ENCODE data around the gene CEP164.
"Not testable (repeated sequence)": the region's sequence is repeated elsewhere in the genome, so short reads cannot be mapped to it uniquely, and the experiment has no call there.

CEP164 gene

DNA sequence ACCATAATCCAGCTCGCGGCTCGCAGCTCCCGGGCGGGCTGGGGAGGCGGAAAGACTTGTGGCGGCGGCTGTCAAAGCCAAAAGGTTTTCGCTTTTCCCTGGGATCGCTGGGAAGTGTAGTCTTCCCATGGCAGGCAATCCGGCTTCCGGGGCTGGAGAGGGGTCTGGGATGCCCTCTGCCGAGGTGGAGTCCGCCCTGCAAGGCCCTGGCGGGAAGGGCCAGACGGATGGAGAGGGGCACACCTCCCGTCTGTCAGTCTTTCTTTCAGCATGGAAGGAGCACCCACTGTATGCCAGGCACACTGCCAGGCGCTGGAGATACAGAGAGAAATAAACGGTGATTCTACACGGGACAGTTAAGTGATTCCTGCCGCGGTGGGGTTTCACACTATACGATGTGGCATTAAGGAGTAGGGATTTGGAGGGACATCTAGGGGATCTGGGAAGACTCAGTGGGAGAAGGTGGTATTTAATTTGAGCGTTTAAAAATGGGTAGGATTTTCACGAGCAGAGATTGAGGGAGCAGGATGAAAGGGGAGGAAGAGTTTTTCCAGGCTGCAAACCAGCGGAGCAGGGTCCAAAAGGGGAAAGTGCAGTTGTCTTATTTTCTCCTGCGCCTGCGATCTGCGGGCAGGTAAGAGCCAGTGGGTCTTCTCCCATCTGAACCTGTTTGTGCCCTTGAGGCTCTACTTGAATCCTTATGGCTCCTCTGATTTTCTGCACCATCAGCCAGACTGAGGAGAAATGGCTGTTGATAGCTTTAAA, 11.3 kb upstream of the CEP164 start, which contains the start of gene BACE1:
BACE1 (minus strand) TSS at position 60 of the 765 bp plus-strand sequence. CDS start 461 bp downstream, outside the sequence.
- Mint-ChIP-seq H3K27ac (no peak within 1 kb of the TSS), H3K9me3 (no peaks in the 10 kb centered on the region), H3K4me3 (peak within 1 kb of the TSS; percentile 70), H3K27me3 (ENCODE audit: low read depth) (peaks cover 57% of the 10 kb centered on the region), H3K36me3 (ENCODE audit: low read depth) (no peaks in the 10 kb centered on the region), H3K4me1 (ENCODE audit: low read depth) (peaks cover 3% of the 10 kb centered on the region)
- DNase-seq (ENCODE audit: low spot score): no peak

DNA sequence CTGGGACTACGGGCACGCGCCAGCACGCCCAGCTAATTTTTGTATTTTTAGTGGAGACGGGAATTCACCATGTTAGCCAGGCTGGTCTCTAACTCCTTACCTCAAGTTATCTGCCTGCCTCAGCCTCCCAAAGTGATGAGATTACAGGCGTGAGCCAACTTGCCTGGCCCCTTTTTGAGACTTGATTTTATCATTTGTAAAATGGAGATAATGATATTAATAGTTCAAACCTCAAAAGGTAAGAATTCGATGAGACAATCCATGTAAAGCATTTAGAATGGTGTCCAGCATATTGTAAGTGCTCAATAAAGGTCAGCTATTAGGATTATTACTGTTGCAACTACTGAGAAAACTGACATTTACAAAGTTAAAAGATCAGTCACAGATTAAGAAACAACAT, 8.9 kb upstream of the CEP164 start:
- H3K36me3 Mint-ChIP-seq (ENCODE audit: low read depth): no peaks in the 10 kb centered on the region
- H3K4me1 Mint-ChIP-seq (ENCODE audit: low read depth): peaks cover 3% of the 10 kb centered on the region
- no peaks in the 10 kb centered on the region for H3K9me3 Mint-ChIP-seq
- no peak for DNase-seq (ENCODE audit: low spot score)
- H3K4me3 Mint-ChIP-seq: no peak overlapping the region
- no peak overlapping the region for H3K27ac Mint-ChIP-seq
- H3K27me3 Mint-ChIP-seq (ENCODE audit: low read depth): peaks cover 56% of the 10 kb centered on the region

DNA sequence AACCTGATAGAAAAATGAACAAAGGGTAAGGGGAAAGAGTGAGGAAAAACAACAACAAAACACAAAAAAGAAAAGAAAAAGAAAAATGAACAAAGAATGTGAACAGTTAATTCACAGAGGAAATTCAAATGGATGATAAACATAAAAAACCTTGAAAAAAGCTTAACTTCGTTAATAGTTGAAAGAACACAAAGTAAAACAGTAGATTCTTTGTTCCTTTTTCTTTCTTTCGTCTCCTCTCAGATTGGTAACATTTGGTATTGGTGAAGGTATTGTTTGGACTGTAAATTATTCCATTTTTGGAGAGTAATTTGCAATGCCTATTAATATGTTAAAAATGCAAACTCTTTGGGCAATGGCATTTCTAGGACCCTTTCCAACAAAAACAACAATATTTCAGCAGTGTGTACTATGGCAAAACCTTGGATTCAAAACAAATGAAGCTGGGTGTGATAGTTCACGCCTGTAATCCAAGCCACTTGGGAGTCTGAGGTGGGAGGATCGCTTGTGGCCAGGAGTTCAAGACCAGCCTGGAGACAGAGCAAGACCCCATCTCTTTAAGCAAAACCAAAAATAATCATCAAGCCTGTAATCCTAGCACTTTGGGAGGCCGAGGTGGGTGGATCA, 8.3 kb upstream of the CEP164 start:
- Mint-ChIP-seq H3K4me1 (ENCODE audit: low read depth) (peaks cover 3% of the 10 kb centered on the region), H3K36me3 (ENCODE audit: low read depth) (no peaks in the 10 kb centered on the region), H3K4me3 (no peak overlapping the region), H3K9me3 (no peaks in the 10 kb centered on the region), H3K27ac (no peak overlapping the region), H3K27me3 (ENCODE audit: low read depth) (peaks cover 52% of the 10 kb centered on the region)
- no peak for DNase-seq (ENCODE audit: low spot score)

DNA sequence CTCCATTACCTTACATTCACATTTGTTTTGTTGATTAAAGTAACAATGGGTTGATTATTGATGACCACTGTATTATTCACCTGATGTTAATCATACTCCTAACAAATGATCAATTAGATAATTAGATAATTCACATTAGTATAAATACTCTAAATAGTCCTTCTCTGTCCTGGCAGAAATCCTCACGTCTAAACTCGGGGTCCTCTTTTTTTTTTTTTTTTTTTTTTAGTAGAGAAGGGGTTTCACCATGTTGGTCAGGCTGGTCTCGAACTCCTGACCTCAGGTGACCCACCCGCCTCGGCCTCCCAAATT, 443 bp upstream of the CEP164 start:
- not testable (repeated sequence) for H3K36me3 Mint-ChIP-seq (ENCODE audit: low read depth); H3K27ac Mint-ChIP-seq; H3K4me1 Mint-ChIP-seq (ENCODE audit: low read depth); H3K9me3 Mint-ChIP-seq; H3K4me3 Mint-ChIP-seq; DNase-seq (ENCODE audit: low spot score); H3K27me3 Mint-ChIP-seq (ENCODE audit: low read depth)

GRCh38 chr11:117328375-117329010, 839 bp downstream of the CEP164 start:
- Mint-ChIP-seq H3K27ac (no peak overlapping the region), H3K9me3 (no peaks in the 10 kb centered on the region), H3K4me1 (ENCODE audit: low read depth) (peaks cover 6% of the 10 kb centered on the region), H3K27me3 (ENCODE audit: low read depth) (peaks cover 4% of the 10 kb centered on the region), H3K4me3 (no peak overlapping the region), H3K36me3 (ENCODE audit: low read depth) (no peaks in the 10 kb centered on the region)
- no peak for DNase-seq (ENCODE audit: low spot score)

DNA sequence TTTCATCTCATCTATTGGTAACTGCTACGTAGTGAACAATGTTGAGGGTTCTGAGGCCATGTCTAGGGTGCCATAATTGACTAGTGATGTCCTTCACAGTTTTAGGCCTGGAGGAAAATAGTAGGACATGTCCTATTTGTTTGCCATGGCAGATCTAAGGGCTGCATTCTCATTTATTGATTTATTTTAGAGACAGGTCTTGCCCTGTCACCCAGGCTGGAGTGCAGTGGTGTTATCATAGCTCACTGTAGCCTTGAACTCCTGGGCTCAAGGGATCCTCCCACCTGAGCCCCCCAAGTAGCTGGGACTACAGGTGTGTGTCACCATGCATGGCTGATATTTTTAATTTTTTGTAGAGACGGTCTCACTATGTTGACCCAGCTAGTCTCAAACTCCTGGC, 5.2 kb downstream of the CEP164 start:
- no peaks in the 10 kb centered on the region for H3K9me3 Mint-ChIP-seq
- no peak overlapping the region for H3K27ac Mint-ChIP-seq
- H3K4me3 Mint-ChIP-seq: no peak overlapping the region
- H3K4me1 Mint-ChIP-seq (ENCODE audit: low read depth): peaks cover 4% of the 10 kb centered on the region
- peaks cover 3% of the 10 kb centered on the region for H3K36me3 Mint-ChIP-seq (ENCODE audit: low read depth)
- DNase-seq (ENCODE audit: low spot score): no peak
- no peaks in the 10 kb centered on the region for H3K27me3 Mint-ChIP-seq (ENCODE audit: low read depth)

DNA sequence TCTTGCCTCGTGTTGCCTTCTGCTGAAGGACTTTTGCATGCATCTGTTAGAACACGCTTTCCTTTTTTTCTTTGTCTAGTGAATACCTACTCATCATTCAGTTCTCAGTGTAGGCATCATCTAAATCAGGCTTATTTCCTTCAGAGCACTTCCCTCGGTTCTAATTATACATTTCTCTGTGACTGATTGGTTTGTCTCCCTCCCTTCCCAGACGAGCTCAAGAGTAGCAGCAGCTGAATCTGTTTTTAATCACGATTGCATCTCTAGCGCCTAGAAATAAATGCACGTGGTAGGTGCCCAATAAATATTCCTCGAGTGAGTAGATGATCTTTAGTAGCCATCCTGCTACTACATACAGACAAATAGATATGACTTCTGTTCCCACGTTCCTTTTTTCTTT, 6.3 kb downstream of the CEP164 start:
- no peak for DNase-seq (ENCODE audit: low spot score)

DNA sequence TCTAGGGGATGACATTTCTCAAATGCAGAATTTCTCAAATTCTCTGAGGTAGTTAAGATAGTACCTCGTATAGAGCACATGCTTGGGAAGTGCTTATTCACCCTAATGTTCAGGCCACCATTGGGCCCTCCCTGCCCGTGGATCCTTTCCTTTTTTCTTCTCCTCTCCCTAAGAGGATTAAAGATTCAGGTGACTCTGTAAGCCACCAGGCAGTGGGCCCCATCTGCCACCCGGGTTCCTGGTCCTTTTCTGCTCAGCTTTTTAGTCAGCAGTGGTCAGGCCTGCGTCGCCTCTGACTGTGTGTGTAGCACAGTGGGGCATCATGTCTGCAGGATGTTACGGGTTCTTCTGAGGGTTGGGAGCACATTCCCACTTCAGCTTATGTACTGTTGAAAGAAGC, 7.2 kb downstream of the CEP164 start:
- Mint-ChIP-seq H3K36me3 (ENCODE audit: low read depth) (peaks cover 5% of the 10 kb centered on the region), H3K4me3 (no peak overlapping the region), H3K27me3 (ENCODE audit: low read depth) (no peaks in the 10 kb centered on the region), H3K4me1 (ENCODE audit: low read depth) (peaks cover 3% of the 10 kb centered on the region), H3K9me3 (no peaks in the 10 kb centered on the region), H3K27ac (no peak overlapping the region)
- no peak for DNase-seq (ENCODE audit: low spot score)

More for the DNA sequence above, 6.3 kb downstream of the CEP164 start:
- H3K4me1 Mint-ChIP-seq (ENCODE audit: low read depth): peaks cover 4% of the 10 kb centered on the region
- H3K4me3 Mint-ChIP-seq: no peak overlapping the region
- H3K9me3 Mint-ChIP-seq: no peaks in the 10 kb centered on the region
- H3K36me3 Mint-ChIP-seq (ENCODE audit: low read depth): peaks cover 5% of the 10 kb centered on the region
- no peaks in the 10 kb centered on the region for H3K27me3 Mint-ChIP-seq (ENCODE audit: low read depth)
- H3K27ac Mint-ChIP-seq: no peak overlapping the region

GRCh38 chr11:117335399-117335798, 7.7 kb downstream of the CEP164 start:
- Mint-ChIP-seq H3K36me3 (ENCODE audit: low read depth) (peaks cover 7% of the 10 kb centered on the region), H3K9me3 (no peaks in the 10 kb centered on the region), H3K4me3 (no peak overlapping the region), H3K27me3 (ENCODE audit: low read depth) (no peaks in the 10 kb centered on the region), H3K4me1 (ENCODE audit: low read depth) (no peaks in the 10 kb centered on the region), H3K27ac (no peak overlapping the region)
- no peak for DNase-seq (ENCODE audit: low spot score)

DNA sequence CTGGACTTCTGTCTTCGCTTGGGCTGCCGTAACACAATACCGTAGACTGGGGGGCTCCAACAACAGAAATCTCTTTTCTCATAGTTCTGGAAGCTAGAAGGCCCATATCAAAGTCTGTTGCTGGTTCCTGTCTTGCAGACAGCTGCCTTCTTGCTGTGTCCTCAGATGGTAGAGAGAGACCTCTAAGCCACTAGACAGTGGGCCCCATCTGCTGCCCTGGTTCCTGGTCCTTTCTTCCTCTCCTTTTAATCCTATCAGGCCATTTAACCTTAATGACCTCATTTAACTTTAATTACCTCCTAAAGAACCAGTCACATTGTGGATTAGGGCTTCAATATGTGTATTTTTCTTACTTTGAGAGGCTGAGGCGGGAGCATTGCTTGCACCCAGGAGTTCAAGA, 9.4 kb downstream of the CEP164 start:
- H3K9me3 Mint-ChIP-seq: no peaks in the 10 kb centered on the region
- H3K4me1 Mint-ChIP-seq (ENCODE audit: low read depth): no peaks in the 10 kb centered on the region
- DNase-seq (ENCODE audit: low spot score): no peak
- H3K27ac Mint-ChIP-seq: peak overlapping the region; percentile 34
- H3K4me3 Mint-ChIP-seq: no peak overlapping the region
- peaks cover 9% of the 10 kb centered on the region for H3K36me3 Mint-ChIP-seq (ENCODE audit: low read depth)
- H3K27me3 Mint-ChIP-seq (ENCODE audit: low read depth): no peaks in the 10 kb centered on the region

DNA sequence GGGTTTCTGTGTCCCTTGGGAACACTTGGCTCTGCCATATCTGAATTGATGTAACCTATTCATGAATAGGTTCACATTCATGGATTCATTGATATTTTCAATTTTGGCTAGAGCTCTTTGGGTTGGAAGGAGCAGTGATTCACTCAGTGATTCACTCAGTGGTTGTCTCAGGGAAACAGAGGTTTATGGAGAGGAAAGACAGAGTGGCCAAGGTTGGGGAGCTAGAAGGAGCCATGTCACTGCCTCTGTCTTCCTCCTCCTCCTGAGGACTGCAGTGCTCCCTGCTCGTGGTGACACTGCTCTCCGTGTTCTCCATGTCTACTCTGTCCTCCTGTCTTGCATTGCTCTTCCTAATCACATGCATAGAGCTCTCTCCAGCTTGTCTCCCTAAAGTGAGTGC, 17.4 kb downstream of the CEP164 start:
- Mint-ChIP-seq H3K4me3 (no peak overlapping the region), H3K4me1 (ENCODE audit: low read depth) (no peaks in the 10 kb centered on the region), H3K36me3 (ENCODE audit: low read depth) (peaks cover 18% of the 10 kb centered on the region), H3K27me3 (ENCODE audit: low read depth) (no peaks in the 10 kb centered on the region), H3K9me3 (no peaks in the 10 kb centered on the region), H3K27ac (no peak overlapping the region)
- no peak for DNase-seq (ENCODE audit: low spot score)

DNA sequence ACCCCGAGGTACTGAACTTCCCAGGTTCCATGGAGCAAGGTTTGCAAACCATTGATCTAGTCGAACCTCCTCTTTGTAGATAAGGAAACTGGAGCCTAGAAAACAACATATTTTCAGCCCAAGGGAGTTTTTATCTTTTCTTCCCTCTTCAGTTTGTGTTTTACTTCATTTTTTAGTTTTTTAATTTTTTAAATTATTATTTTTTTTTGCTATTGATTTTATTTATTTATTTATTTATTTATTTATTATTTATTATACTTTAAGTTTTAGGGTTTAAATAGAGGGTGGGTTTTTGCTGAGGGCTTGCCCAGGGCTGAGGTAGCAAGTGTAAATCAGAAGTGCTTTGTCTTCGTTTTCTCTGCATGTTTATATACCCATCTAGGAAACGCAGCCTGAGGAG, 26.9 kb downstream of the CEP164 start:
- no peaks in the 10 kb centered on the region for H3K4me1 Mint-ChIP-seq (ENCODE audit: low read depth)
- no peak overlapping the region for H3K27ac Mint-ChIP-seq
- no peak for DNase-seq (ENCODE audit: low spot score)
- no peak overlapping the region for H3K4me3 Mint-ChIP-seq
- H3K9me3 Mint-ChIP-seq: no peaks in the 10 kb centered on the region
- H3K27me3 Mint-ChIP-seq (ENCODE audit: low read depth): no peaks in the 10 kb centered on the region
- peaks cover 22% of the 10 kb centered on the region for H3K36me3 Mint-ChIP-seq (ENCODE audit: low read depth)

DNA sequence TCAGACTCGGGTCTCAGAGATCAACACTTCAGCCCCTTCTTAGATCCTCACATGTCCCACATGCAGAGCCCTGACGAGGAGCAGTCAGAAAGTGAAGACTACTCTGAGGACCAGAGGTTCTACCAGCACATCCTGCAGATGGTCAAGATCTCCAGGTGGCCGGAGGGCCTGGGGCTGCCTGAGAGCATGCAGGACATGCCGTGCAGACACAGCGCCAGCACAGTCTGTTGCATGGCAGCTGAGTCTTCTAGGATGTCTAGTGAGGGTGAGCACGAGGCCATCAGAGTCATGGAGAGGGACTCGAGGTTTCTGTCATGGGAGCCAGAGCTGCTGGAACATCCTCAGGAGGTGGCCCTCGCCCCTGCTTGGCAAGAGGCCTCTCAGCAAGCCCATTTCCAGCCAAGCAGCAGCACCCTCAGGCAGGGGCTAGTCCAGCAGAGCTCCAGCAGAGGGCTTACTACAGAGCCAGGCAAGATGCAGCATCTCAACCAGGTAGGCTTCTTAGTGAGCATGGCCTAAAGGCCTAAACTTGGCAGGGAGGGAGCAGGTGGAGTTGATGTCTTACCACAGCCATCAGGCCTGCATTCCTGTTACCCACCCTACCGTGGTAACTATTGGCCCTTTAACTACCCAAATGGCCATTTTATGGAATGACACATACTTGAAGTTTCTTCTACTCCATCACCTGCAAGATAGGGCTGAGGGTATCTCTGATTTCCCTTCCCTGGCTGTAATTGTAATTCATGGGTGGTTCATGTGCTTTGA, 28.7 kb downstream of the CEP164 start:
- DNase-seq (ENCODE audit: low spot score): no peak
- no peaks in the 10 kb centered on the region for H3K9me3 Mint-ChIP-seq
- peaks cover 24% of the 10 kb centered on the region for H3K36me3 Mint-ChIP-seq (ENCODE audit: low read depth)
- H3K4me3 Mint-ChIP-seq: no peak overlapping the region
- H3K27ac Mint-ChIP-seq: no peak overlapping the region
- H3K4me1 Mint-ChIP-seq (ENCODE audit: low read depth): no peaks in the 10 kb centered on the region
- no peaks in the 10 kb centered on the region for H3K27me3 Mint-ChIP-seq (ENCODE audit: low read depth)

DNA sequence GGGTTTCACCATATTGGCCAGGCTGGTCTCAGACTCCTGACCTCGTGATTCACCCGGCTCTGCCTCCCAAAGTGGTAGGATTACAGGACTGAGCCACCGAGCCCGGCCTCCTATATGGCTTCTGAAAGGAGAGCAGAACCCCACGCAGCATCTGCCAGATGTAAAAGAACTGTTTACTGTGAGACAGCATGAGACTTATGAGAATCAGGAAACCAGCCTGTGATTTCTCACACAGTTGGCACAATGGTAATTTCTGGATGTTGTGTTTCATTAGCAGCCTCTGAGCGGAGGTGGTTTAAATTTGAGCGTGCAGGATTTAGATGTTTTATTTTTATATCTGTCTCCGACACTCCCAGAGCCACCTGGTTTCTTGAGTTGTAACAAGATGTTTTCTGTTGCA, 33.8 kb downstream of the CEP164 start:
- DNase-seq (ENCODE audit: low spot score): no peak
- peaks cover 20% of the 10 kb centered on the region for H3K36me3 Mint-ChIP-seq (ENCODE audit: low read depth)
- H3K27me3 Mint-ChIP-seq (ENCODE audit: low read depth): no peaks in the 10 kb centered on the region
- no peaks in the 10 kb centered on the region for H3K4me1 Mint-ChIP-seq (ENCODE audit: low read depth)
- no peak overlapping the region for H3K4me3 Mint-ChIP-seq
- H3K9me3 Mint-ChIP-seq: no peaks in the 10 kb centered on the region
- H3K27ac Mint-ChIP-seq: no peak overlapping the region

Data from T-helper 2 cell treated with Interferon-gamma antibody and Interleukin-4, amounts not matched to agents 5 μg/mL and 100 μg/mL, for 36 hours (primary cell).